Lower lobe of right lung (tissue), 2 donors: ENCODE results near the gene ADGRL1. TPM values are rescaled to one million over a fixed set of nuclear protein-coding genes. Genes with fewer than 3 reads are reported as not detected.

Source experiments
- ATAC-seq, 2 donors: fragments of 200-7000 bp; cut with Tn5 transposase; one replicate each; pipeline ENCODE4 v1.9.1; 2020 to 2022; ENCODE audit warnings: mild to moderate bottlenecking in 2 of 2, moderate library complexity in 2 of 2
- DNase-seq: peaks from one replicate; pipeline ENCODE4 v3.0.0-alpha.2; 2020
- H3K27ac ChIP-seq: fragments of 200-600 bp; one replicate; pipeline ENCODE4 v1.8.0; 2022
- H3K27me3 ChIP-seq: fragments of 200-600 bp; one replicate; pipeline ENCODE4 v1.8.0; 2022; ENCODE audit warnings: low read depth
- H3K36me3 ChIP-seq: fragments of 200-600 bp; one replicate; pipeline ENCODE4 v1.8.0; 2022; ENCODE audit warnings: mild to moderate bottlenecking
- H3K4me1 ChIP-seq: fragments of 200-600 bp; one replicate; pipeline ENCODE4 v1.8.0; 2022
- H3K4me3 ChIP-seq: fragments of 200-600 bp; one replicate; pipeline ENCODE4 v1.8.0; 2022; ENCODE audit warnings: mild to moderate bottlenecking
- H3K9me3 ChIP-seq: fragments of 200-600 bp; one replicate; pipeline ENCODE4 v1.8.0; 2022
- CTCF ChIP-seq: fragments of 200-600 bp; IDR thresholded peaks from one replicate; pipeline ENCODE4 v1.8.0; 2022; ENCODE audit warnings: antibody characterized with exemption, mild to moderate bottlenecking
- intact Hi-C: fragments of 100-400 bp; cut with DNase I; formaldehyde crosslinking; loops from one replicate; pipeline ENCODE4 v1.11.0; 2022
- total RNA-seq: library from RNA; stranded (reverse); fragmentation: NEBNext Ultra II Directional; extraction: Animal tissue kit (Norgen Biotek cat#: 25700); gene quantifications from one replicate; pipeline ENCODE4 v1.2.1, GENCODE V29; 2021
- donor health status: DM: no; HTN: yes; CAD: no; lungs with severe emphysema.

ADGRL1 gene
- total RNA-seq, 1 donor from 2014 or later, result 28.7 TPM

- H3K27me3 ChIP-seq, result no peaks in the 10 kb centered on the region
- TF ChIP-seq CTCF, result no peak
- no peak for DNase-seq
- H3K4me3 ChIP-seq, result no peak overlapping the region
- H3K27ac ChIP-seq, result no peak overlapping the region
- no peak for ATAC-seq
- H3K4me1 ChIP-seq, result no peaks in the 10 kb centered on the region
- intact Hi-C loops, result no loop called here
- H3K36me3 ChIP-seq, result peaks cover 96% of the 10 kb centered on the region
- H3K9me3 ChIP-seq, result no peaks in the 10 kb centered on the region
These were observed 103.2 kb downstream of the ADGRL1 start for GRCh38 chr19:14102756-14103155.

- Histone ChIP-seq H3K27ac (no peak overlapping the region), H3K36me3 (peaks cover 96% of the 10 kb centered on the region), H3K4me3 (no peak overlapping the region), H3K27me3 (no peaks in the 10 kb centered on the region), H3K4me1 (no peaks in the 10 kb centered on the region), H3K9me3 (no peaks in the 10 kb centered on the region)
- intact Hi-C loops, result no loop called here
- no peak for DNase-seq
- no peak for TF ChIP-seq CTCF
- no peak for ATAC-seq
These were observed 103.8 kb downstream of the ADGRL1 start for GRCh38 chr19:14102102-14102696.

GRCh38 chr19:14101003-14101545 is 104.9 kb downstream of the ADGRL1 start:
- Histone ChIP-seq H3K9me3 (no peaks in the 10 kb centered on the region), H3K36me3 (peaks cover 95% of the 10 kb centered on the region), H3K27ac (no peak overlapping the region), H3K4me3 (no peak overlapping the region), H3K4me1 (no peaks in the 10 kb centered on the region), H3K27me3 (no peaks in the 10 kb centered on the region)
- intact Hi-C loops, result no loop called here
- ATAC-seq (no peak), DNase-seq (no peak)
- no peak for TF ChIP-seq CTCF

Other genes with a start within 250 kb of the ADGRL1 start
- gene RFX1, start 199.8 kb downstream of the ADGRL1 start, total RNA-seq, result 17.8 TPM
- gene RLN3, start 178.0 kb downstream of the ADGRL1 start, total RNA-seq, result not detected
- gene IL27RA, start 174.4 kb downstream of the ADGRL1 start, total RNA-seq, result 20.4 TPM
- gene PALM3, start 144.1 kb downstream of the ADGRL1 start, total RNA-seq, result 7.7 TPM
- gene MISP3, start 133.4 kb downstream of the ADGRL1 start, total RNA-seq, result 7.1 TPM
- not detected for gene C19orf67, start 120.4 kb downstream of the ADGRL1 start, total RNA-seq
- gene SAMD1, start 115.4 kb downstream of the ADGRL1 start, total RNA-seq, result 51.4 TPM
- 87.1 TPM for gene PRKACA, start 88.4 kb downstream of the ADGRL1 start, total RNA-seq
- 2.6 TPM for gene ASF1B, start 69.6 kb downstream of the ADGRL1 start, total RNA-seq
- gene ADGRE5, start 175.3 kb upstream of the ADGRL1 start, total RNA-seq, result 239 TPM
- gene DDX39A, start 213.2 kb upstream of the ADGRL1 start, total RNA-seq, result 59.3 TPM
- gene PKN1, start 227.1 kb upstream of the ADGRL1 start, total RNA-seq, result 147 TPM